H9 (cell line): ENCODE results near the gene RALGAPA2. TPM values are rescaled to one million over a fixed set of nuclear protein-coding genes. Genes with fewer than 3 reads are reported as not detected.

Experiments used
- DNase-seq: peaks from one replicate; pipeline ENCODE4 v3.0.0-alpha.2; 2017
- H2AFZ ChIP-seq: one replicate; pipeline ENCODE4 v1.6.1; 2013; ENCODE audit warnings: mild to moderate bottlenecking, low read length, control low read depth, moderate library complexity
- H2AK5ac ChIP-seq: 2 replicates; pipeline ENCODE4 v1.6.1; 2013; ENCODE audit warnings: low read length, control low read depth, mixed read lengths; ENCODE audit not compliant: insufficient read length
- H2BK120ac ChIP-seq: one replicate; pipeline ENCODE4 v1.6.1; 2013; ENCODE audit warnings: low read depth, mild to moderate bottlenecking, low read length, control low read depth, inconsistent platforms; ENCODE audit not compliant: poor library complexity, severe bottlenecking
- H2BK12ac ChIP-seq: 2 replicates; pipeline ENCODE4 v1.6.1; 2013; ENCODE audit warnings: low read length, control low read depth, mixed read lengths, low read depth; ENCODE audit not compliant: insufficient read length
- H2BK15ac ChIP-seq: 2 replicates; pipeline ENCODE4 v1.6.1; 2013; ENCODE audit warnings: low read depth, low read length, control low read depth
- H2BK20ac ChIP-seq: one replicate; pipeline ENCODE4 v1.6.1; 2013; ENCODE audit warnings: low read depth, mild to moderate bottlenecking, low read length, control low read depth, inconsistent platforms; ENCODE audit not compliant: poor library complexity, severe bottlenecking
- H2BK5ac ChIP-seq: 2 replicates; pipeline ENCODE4 v1.6.1; 2013; ENCODE audit warnings: low read length, control low read depth, mixed read lengths; ENCODE audit not compliant: insufficient read length
- H3K14ac ChIP-seq: 2 replicates; pipeline ENCODE4 v1.6.1; 2013; ENCODE audit warnings: low read length, control low read depth; ENCODE audit not compliant: insufficient read depth
- H3K18ac ChIP-seq: 2 replicates; pipeline ENCODE4 v1.6.1; 2013; ENCODE audit warnings: low read depth, mild to moderate bottlenecking, mixed read lengths, low read length, control low read depth; ENCODE audit not compliant: insufficient read length
- H3K23ac ChIP-seq: 2 replicates; pipeline ENCODE4 v1.6.1; 2013; ENCODE audit warnings: low read length, control low read depth, mixed read lengths, low read depth; ENCODE audit not compliant: insufficient read length
- H3K23me2 ChIP-seq: 2 replicates; pipeline ENCODE4 v1.6.1; 2013; ENCODE audit warnings: low read depth, mild to moderate bottlenecking, mixed read lengths, low read length, control low read depth; ENCODE audit not compliant: insufficient read length, poor library complexity, severe bottlenecking
- H3K27ac ChIP-seq: 2 replicates; pipeline ENCODE4 v1.5.1; 2013; ENCODE audit warnings: low read length, control low read depth, mixed read lengths, low read depth; ENCODE audit not compliant: insufficient read length
- H3K27me3 ChIP-seq: 2 replicates; pipeline ENCODE4 v1.6.1; 2013; ENCODE audit warnings: low read length, control low read depth, inconsistent platforms; ENCODE audit not compliant: insufficient read depth
- H3K4ac ChIP-seq: 2 replicates; pipeline ENCODE4 v1.6.1; 2013; ENCODE audit warnings: low read depth, mild to moderate bottlenecking, control low read depth, inconsistent platforms, low read length, moderate library complexity
- H3K4me1 ChIP-seq: 2 replicates; pipeline ENCODE4 v1.6.1; 2013; ENCODE audit warnings: low read length, control low read depth, inconsistent platforms; ENCODE audit not compliant: insufficient read depth
- H3K4me2 ChIP-seq: 2 replicates; pipeline ENCODE4 v1.6.1; 2013; ENCODE audit warnings: low read length, control low read depth, mixed read lengths; ENCODE audit not compliant: insufficient read length, insufficient read depth
- H3K56ac ChIP-seq: 2 replicates; pipeline ENCODE4 v1.6.1; 2013; ENCODE audit warnings: low read depth, mild to moderate bottlenecking, mixed read lengths, low read length, control low read depth; ENCODE audit not compliant: insufficient read length
- H3K79me1 ChIP-seq: 2 replicates; pipeline ENCODE4 v1.6.1; 2013; ENCODE audit warnings: low read depth, mild to moderate bottlenecking, moderate library complexity, low read length, control low read depth, inconsistent platforms; ENCODE audit not compliant: insufficient read depth, poor library complexity, severe bottlenecking
- H3K79me2 ChIP-seq: 2 replicates; pipeline ENCODE4 v1.6.1; 2013; ENCODE audit warnings: low read length, control low read depth, inconsistent platforms; ENCODE audit not compliant: insufficient read depth
- H3K9ac ChIP-seq: 2 replicates; pipeline ENCODE4 v1.6.1; 2013; ENCODE audit warnings: low read length, control low read depth, mixed read lengths; ENCODE audit not compliant: insufficient read length; ENCODE audit errors: extremely low read depth
- H3K9me3 ChIP-seq: one replicate; pipeline ENCODE4 v1.6.1; 2013; ENCODE audit warnings: low read depth, low read length, inconsistent platforms; ENCODE audit not compliant: control insufficient read depth
- H3T11ph ChIP-seq: one replicate; pipeline ENCODE4 v1.6.1; 2013; ENCODE audit warnings: mild to moderate bottlenecking, low read length, control low read depth, inconsistent platforms
- H4K20me1 ChIP-seq: one replicate; pipeline ENCODE4 v1.6.1; 2013; ENCODE audit not compliant: control insufficient read depth, insufficient read length, insufficient read depth
- H4K5ac ChIP-seq: 2 replicates; pipeline ENCODE4 v1.6.1; 2013; ENCODE audit warnings: low read depth, mild to moderate bottlenecking, mixed read lengths, low read length, control low read depth; ENCODE audit not compliant: insufficient read length
- H4K8ac ChIP-seq: replicated peaks from 2 replicates; pipeline ENCODE4 v1.6.1; 2013; ENCODE audit warnings: low read length, control low read depth, mixed read lengths, low read depth; ENCODE audit not compliant: insufficient read length
- H4K91ac ChIP-seq: 2 replicates; pipeline ENCODE4 v1.6.1; 2013; ENCODE audit warnings: low read depth, mild to moderate bottlenecking, moderate library complexity, mixed read lengths, low read length, control low read depth; ENCODE audit not compliant: insufficient read length
- H3K27ac Mint-ChIP-seq, 3 experiments: 2 replicates in 2 of 3; 3 replicates in 1 of 3; pipeline ENCODE4 v1.8.0; 2020 to 2021; ENCODE audit warnings: mixed read lengths in 3 of 3, mild to moderate bottlenecking in 1 of 3, moderate library complexity in 1 of 3
- H3K27me3 Mint-ChIP-seq: 2 replicates; pipeline ENCODE4 v1.8.0; 2021; ENCODE audit warnings: low read depth, mild to moderate bottlenecking, moderate library complexity, mixed read lengths
- H3K36me3 Mint-ChIP-seq, 3 experiments: 2 replicates in 2 of 3; 3 replicates in 1 of 3; pipeline ENCODE4 v1.8.0; 2020 to 2021; ENCODE audit warnings: low read depth in 3 of 3, mixed read lengths in 3 of 3; ENCODE audit not compliant: insufficient read depth in 1 of 3
- H3K4me1 Mint-ChIP-seq, 2 experiments: 2 replicates each; pipeline ENCODE4 v1.8.0; 2020; ENCODE audit warnings: mixed read lengths in 2 of 2
- H3K4me3 Mint-ChIP-seq, 2 experiments: 2 replicates in 1 of 2; 3 replicates in 1 of 2; pipeline ENCODE4 v1.8.0; 2020 to 2021; ENCODE audit warnings: mild to moderate bottlenecking in 2 of 2, mixed read lengths in 2 of 2, moderate library complexity in 1 of 2
- H3K9me3 Mint-ChIP-seq, 2 experiments: 2 replicates in 1 of 2; 3 replicates in 1 of 2; pipeline ENCODE4 v1.8.0; 2020; ENCODE audit warnings: mild to moderate bottlenecking in 2 of 2, mixed read lengths in 2 of 2, moderate library complexity in 1 of 2
- CTCF ChIP-seq: fragments of 200-600 bp; sonication (generic); conservative IDR thresholded peaks from 3 replicates; pipeline ENCODE4 v1.8.0; 2021; ENCODE audit warnings: antibody characterized with exemption, mild to moderate bottlenecking
- WGBS: extraction: QIAGEN DNeasy Blood & Tissue Kit; methylation state at CpG from one replicate; pipeline ENCODE4 v1.1.7; 2013; ENCODE audit warnings: missing lambda C conversion rate, low lambda C conversion rate, mixed read lengths; ENCODE audit not compliant: insufficient read length; ENCODE audit errors: extremely low coverage; 5-methylcytosine and 5-hydroxymethylcytosine counted together
- total RNA-seq: library from RNA; stranded (reverse); gene quantifications from 2 replicates; pipeline ENCODE4 v1.2.1, GENCODE V29; 2021

The RALGAPA2 gene
- total RNA-seq, 1 experiment from 2014 or later = 16.6 TPM

GRCh38 chr20:20549704-20550103 is 162.7 kb downstream of the RALGAPA2 start:
- no CpG with 5 or more reads among the region's 1 CpG for WGBS
- DNase-seq = no peak

More at GRCh38 chr20:20549704-20550103, 162.7 kb downstream of the RALGAPA2 start:
- H3K4me3 Mint-ChIP-seq = no peak overlapping the region
- Histone ChIP-seq H3K79me2 (no peaks in the 10 kb centered on the region), H3K27me3 (no peaks in the 10 kb centered on the region), H3T11ph (no peak overlapping the region), H3K4me1 (no peaks in the 10 kb centered on the region), H3K14ac (no peak overlapping the region), H2BK20ac (no peak overlapping the region), H2BK5ac (no peak overlapping the region), H2AFZ (no peak overlapping the region), H2AK5ac (no peak overlapping the region), H2BK12ac (no peak overlapping the region), H3K4ac (no peak overlapping the region), H3K56ac (no peak overlapping the region), H4K5ac (no peak overlapping the region), H3K23me2 (no peaks in the 10 kb centered on the region), H3K79me1 (no peaks in the 10 kb centered on the region), H2BK15ac (no peak overlapping the region), H3K23ac (no peak overlapping the region), H4K20me1 (no peaks in the 10 kb centered on the region), H3K4me2 (no peak overlapping the region), H3K9me3 (no peaks in the 10 kb centered on the region), H2BK120ac (no peak overlapping the region), H4K91ac (no peak overlapping the region), H3K18ac (no peak overlapping the region), H4K8ac (no peak overlapping the region), H3K9ac (no peak overlapping the region), H3K27ac (no peak overlapping the region)
- no peaks in the 10 kb centered on the region for H3K9me3 Mint-ChIP-seq
- H3K4me1 Mint-ChIP-seq = no peaks in the 10 kb centered on the region
- peaks cover 3 to 9% (median 6%) of the 10 kb centered on the region in 3 experiments; a peak in 3 of 7 replicates for H3K36me3 Mint-ChIP-seq
- no peak for TF ChIP-seq CTCF
- H3K27ac Mint-ChIP-seq = no peak overlapping the region
- no peaks in the 10 kb centered on the region for H3K27me3 Mint-ChIP-seq
